HL-60/S4 treated with phorbol 12-myristate 13-acetate at 8.2 ng/mL for 4 days and 3 days (cell line): ENCODE measurements around the gene CALML4.
"Not testable (repeated sequence)": the region's sequence is repeated elsewhere in the genome, so short reads cannot be mapped to it uniquely, and the experiment has no call there.

Experiments used
- in situ Hi-C: fragments of 300-500 bp; cut with MboI; formaldehyde crosslinking; loops from 2 replicates; pipeline ENCODE4 v1.15.0; 2022; ENCODE audit warnings: low sequenced_read_pairs

The CALML4 gene

DNA sequence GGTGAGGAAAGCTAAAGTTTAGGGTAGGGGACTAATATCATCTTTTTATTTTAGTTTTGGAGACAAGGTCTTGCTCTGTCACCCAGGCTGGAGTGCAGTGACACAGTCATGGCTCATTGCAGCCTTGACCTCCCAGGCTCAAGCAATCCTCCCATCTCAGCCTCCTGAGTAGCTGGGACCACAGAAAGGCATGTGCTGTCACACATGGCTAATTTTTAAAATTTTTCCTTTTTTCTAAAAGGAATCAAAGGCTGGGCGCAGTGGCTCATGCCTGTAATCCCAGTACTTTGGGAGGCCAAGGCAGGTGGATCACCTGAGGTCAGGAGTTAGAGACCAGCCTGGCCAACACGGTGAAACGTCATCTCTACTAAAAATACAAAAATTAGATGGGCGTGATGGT is 20.3 kb upstream of the CALML4 start:
- in situ Hi-C loops: not testable (repeated sequence)

GRCh38 chr15:68224546-68225250 is 19.6 kb upstream of the CALML4 start:
- in situ Hi-C loops: no loop called here

DNA sequence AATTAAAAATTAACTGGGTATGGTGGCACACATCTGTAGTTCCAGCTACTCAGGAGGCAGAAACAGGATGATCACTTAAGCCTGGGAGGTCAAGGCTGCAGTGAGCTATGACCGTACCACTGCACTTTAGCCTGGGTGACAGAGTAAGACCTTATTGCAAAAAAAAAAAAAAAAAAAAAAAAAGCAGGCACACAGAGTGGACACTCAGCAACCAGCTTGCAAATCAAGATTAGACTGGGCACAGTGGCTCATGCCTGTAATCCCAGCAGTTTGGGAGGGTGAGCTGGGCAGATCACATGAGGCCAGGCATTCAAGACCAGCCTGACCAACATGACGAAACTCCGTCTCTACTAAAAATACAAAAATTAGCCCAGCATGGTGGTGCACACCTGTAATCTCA is 19.0 kb upstream of the CALML4 start:
- in situ Hi-C loops: no loop called here

- in situ Hi-C loops: no loop called here
Observed at GRCh38 chr15:68223171-68223570, 18.0 kb upstream of the CALML4 start.

DNA sequence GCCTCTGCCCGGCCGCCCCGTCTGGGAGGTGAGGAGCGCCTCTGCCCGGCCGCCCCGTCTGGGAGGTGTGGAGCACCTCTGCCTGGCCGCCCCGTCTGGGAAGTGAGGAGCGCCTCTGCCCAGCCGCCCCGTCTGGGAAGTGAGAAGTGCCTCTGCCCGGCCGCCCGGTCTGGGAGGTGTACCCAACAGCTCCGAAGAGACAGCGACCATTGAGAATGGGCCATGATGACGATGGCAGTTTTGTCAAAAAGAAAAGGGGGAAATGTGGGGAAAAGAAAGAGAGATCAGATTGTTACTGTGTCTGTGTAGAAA is 17.3 kb upstream of the CALML4 start:
- in situ Hi-C loops: not testable (repeated sequence)

DNA sequence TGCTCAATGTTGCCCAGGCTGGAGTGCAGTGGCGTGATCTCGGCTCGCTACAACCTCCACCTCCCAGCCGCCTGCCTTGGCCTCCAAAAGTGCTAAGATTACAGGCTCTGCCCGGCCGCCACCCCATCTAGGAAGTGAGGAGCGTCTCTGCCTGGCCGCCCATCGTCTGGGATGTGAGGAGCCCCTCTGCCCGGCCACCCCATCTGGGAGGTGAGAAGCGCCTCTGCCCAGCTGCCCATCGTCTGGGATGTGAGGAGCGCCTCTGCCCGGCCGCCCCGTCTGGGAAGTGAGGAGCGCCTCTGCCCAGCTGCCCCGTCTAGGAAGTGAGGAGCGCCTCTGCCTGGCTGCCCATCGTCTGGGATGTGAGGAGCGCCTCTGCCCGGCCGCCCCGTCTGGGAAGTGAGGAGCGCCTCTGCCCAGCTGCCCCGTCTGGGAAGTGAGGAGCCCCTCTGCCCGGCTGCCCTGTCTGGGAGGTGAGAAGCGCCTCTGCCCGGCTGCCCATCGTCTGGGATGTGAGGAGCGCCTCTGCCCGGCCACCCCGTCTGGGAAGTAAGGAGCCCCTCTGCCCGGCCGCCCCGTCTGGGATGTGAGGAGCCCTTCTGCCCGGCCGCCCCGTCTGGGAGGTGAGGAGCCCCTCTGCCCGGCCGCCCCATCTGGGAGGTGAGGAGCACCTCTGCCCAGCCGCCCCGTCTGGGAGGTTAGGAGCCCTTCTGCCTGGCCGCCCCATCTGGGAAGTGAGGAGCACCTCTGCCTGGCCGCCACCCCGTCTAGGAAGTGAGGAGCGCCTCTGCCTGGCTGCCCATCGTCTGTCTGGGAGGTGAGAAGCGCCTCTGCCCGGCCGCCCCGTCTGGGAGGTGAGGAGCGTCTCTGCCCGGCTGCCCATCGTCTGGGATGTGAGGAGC is 16.6 kb upstream of the CALML4 start:
- in situ Hi-C loops: not testable (repeated sequence)

GRCh38 chr15:68220967-68221366 is 15.8 kb upstream of the CALML4 start:
- in situ Hi-C loops: no loop called here

DNA sequence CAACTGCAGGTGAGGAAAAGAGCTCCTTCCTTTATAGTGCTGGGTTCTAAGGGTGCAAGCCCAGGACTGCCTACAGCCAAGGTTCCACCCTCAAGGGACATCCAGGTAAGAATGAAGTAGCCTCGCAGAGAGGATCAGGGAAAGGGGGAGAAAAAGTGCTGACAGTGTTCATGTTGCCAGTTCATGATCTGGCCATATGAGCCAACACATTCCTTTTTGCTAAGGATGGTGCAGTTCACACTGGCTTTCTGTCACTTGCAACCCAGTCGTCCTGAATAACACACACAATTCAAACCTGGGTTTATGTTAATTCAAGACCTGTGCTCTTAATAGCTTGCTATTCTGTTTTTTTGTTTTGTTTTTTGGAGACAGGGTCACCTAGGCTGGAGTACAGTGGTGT is 15.4 kb upstream of the CALML4 start:
- in situ Hi-C loops: no loop called here

DNA sequence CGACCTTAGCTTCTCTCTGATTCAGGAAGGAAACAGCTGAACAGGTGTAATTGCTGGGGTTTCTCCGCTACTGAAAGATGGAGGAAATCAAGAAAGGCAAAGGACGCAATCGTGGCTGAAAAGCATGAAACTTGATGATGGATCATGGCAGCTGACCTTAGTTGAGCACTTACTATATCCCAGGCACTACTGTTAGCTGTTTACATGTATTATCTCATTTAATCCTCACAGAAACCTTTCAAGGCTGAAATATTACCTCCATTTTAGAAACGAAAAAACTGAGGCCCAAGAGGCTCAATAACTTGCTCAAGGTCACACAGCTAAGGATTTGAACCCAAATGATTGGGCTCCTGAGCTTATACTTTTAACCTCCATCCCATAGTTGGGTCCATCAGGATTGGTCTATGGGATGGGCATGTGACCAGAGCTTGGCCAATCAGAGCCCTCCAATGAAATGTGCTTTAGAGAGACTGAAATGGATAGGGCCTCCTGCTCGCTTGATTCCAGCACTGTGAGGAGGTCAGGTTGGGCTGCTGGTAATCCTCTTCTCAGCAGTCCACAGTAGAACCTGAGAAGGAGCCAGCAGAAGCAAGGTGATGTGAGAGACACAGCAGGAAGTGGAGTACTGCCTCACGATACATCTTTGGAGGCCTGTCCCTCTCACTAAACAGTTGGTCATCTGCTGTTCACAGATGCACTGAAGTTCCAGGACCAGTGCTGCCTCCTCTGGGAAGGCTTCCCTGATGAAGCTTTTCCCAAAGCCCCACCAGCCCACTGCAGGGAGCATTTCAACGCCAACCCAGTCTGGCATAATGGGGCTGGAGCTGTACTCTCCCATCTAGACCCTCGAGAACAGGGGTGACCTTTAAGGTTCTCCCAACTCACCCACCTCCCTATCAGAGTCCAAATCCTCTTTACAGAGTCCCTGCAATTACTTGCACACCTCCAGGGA is 14.0 kb upstream of the CALML4 start:
- in situ Hi-C loops: no loop called here

DNA sequence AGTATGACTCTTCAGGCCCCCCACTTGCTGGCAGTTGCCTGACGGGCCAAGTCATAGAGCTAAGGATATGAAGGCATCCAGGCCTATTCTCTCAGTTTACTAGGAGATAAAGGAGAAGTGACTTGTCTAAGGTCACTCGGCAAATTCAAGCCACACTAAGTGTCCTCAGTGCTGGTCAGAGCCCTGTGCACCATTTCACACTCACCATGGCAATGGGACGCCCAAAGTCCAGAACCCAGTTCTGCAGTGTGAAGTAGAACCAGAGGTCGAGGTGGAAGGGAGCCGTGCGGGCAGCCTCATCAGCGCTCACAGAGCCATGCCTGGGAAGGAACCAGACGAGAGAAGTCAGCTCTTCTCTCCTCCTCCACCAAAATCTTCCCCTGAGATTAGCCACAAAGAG is 13.2 kb upstream of the CALML4 start:
- in situ Hi-C loops: no loop called here

DNA sequence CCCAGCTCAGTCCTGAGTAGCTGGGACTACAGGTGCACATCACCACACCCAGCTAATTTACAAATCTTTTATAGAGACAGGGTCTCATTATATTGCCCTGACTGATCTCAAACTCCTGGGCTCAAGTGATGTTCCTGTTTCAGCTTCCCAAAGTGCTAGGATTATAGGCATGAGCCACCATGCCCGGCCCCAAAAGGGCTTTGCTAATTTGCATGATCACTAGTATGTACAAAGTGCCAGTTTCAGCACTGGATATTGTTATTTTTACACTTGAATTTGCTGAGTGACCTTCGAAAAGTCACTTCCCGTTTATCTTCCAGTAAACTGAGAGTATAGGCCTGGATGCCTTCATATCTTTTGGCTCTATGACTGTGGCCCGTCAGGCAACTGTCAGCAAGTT is 12.2 kb upstream of the CALML4 start:
- in situ Hi-C loops: no loop called here

- in situ Hi-C loops: no loop called here
Observed at GRCh38 chr15:68214838-68215254, 9.7 kb upstream of the CALML4 start.

GRCh38 chr15:68213991-68214837 is 9.1 kb upstream of the CALML4 start:
- in situ Hi-C loops: no loop called here

DNA sequence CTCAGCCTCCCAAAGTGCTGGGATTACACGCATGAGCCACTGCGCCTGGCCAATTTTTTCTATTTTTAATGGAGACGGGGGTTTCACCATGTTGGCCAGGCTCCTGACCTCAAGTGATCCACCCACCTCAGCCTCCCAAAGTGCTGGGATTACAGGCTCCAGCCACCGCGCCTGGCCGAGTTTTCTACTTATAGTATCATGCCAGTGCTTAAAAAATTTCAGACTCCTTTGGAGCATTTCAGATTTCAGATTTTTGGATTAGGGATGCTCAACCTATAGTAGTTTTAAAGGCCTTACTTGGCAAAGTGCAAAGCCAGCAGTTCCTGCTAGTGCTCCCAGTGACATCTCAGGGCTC is 8.3 kb upstream of the CALML4 start:
- in situ Hi-C loops: not testable (repeated sequence)

- in situ Hi-C loops: no loop called here
Observed at GRCh38 chr15:68211656-68212320, 6.7 kb upstream of the CALML4 start.

DNA sequence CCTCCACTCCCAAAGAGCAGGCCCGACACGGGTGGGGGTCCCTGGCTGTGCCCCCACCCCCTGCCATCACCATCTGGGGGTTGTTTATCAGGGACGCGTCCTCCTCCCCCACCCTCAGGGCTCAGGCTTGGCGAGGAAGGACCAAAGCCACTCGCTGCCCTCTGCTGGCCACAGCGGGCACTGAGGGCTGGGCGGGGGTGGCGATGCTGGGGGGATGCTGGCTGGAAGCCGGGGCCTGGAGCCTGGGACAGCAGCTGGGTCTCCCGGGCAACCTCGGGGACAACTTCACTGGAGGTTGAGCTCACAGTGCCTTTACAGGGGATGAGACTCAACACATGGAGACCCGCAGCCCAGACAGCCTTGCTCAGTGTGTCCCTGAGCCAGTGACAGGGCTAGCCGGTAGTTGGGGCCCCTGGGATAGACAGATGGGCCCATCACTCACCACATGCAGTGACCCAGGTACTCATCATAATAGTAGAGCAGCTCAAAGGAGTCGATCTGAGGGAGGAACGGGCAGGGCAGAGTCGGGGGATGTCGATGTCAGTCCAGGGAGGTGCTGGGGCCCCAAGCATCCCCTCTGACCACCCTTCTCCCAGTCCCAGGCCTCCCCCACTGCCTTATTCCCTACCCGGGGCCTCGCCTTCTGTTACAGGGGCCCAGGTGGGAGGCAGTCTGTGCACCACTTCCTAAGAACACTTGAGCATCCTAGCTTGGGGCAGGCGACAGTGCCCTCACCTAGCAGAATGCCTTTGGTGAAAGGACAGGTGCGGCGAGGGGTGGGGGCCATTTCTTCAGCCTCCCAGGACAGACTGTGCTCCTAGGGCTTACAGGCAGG is 5.9 kb upstream of the CALML4 start:
- in situ Hi-C loops: no loop called here

GRCh38 chr15:68210409-68210756 is 5.3 kb upstream of the CALML4 start:
- in situ Hi-C loops: no loop called here

GRCh38 chr15:68209735-68210408 is 4.7 kb upstream of the CALML4 start:
- in situ Hi-C loops: no loop called here

GRCh38 chr15:68209272-68209671 is 4.1 kb upstream of the CALML4 start:
- in situ Hi-C loops: no loop called here
